Lung microvascular endothelial cell (primary cell): Measurements from ENCODE around the gene ZNF274. TPM values are rescaled to one million over a fixed set of nuclear protein-coding genes. Genes with fewer than 3 reads are reported as not detected.
"Not testable (repeated sequence)": the region's sequence is repeated elsewhere in the genome, so short reads cannot be mapped to it uniquely, and the experiment has no call there.

Experiments
- DNase-seq, 2 donors: peaks; one replicate each; pipeline versions ENCODE4 v3.0.0 to v3.0.0-alpha.2; 2010; ENCODE audit warnings: low read depth in 2 of 2
- total RNA-seq: library from RNA; depleted of rRNA; stranded (reverse); fragments of >200 nt; gene quantifications from 2 replicates; pipeline ENCODE4 v1.2.1, GENCODE V29; 2014

Gene ZNF274
- total RNA-seq, result 9.6 and 14.3 TPM in 2 replicates

GRCh38 chr19:58182989-58183816, at the start of gene ZNF274:
Gene ZNF274, plus strand, starts transcription at chr19:58183061. Its CDS starts 905 bp downstream, at chr19:58183966.
- DNase-seq, result peak; percentile 95 to 96

GRCh38 chr19:58134244-58134643, 48.6 kb upstream of the ZNF274 start:
- DNase-seq, result no peak

- no peak for DNase-seq
These were observed 37.0 kb upstream of the ZNF274 start for GRCh38 chr19:58145849-58146248.

- not testable (repeated sequence) for DNase-seq
These were observed 35.4 kb upstream of the ZNF274 start for GRCh38 chr19:58147475-58147874.

- peak; percentile 87 to 90 for DNase-seq
These were observed 32.4 kb upstream of the ZNF274 start, which contains the start of gene ZNF329 for GRCh38 chr19:58150328-58150921. Gene ZNF329, minus strand, starts transcription at chr19:58150789. Its CDS starts 21,286 bp downstream, at chr19:58129503.

GRCh38 chr19:58153386-58153785, 29.5 kb upstream of the ZNF274 start:
- DNase-seq, result no peak

- DNase-seq, result peak; percentile 24 to 41
These were observed 28.6 kb upstream of the ZNF274 start for GRCh38 chr19:58154287-58154678.

GRCh38 chr19:58154679-58155648, 27.9 kb upstream of the ZNF274 start:
- peak; percentile 95 to 96 for DNase-seq

GRCh38 chr19:58157045-58157728, 25.7 kb upstream of the ZNF274 start:
- no peak for DNase-seq

- DNase-seq, result no peak
These were observed 16.6 kb upstream of the ZNF274 start for GRCh38 chr19:58166268-58166667.

- DNase-seq, result no peak
These were observed 16.1 kb upstream of the ZNF274 start for GRCh38 chr19:58166708-58167280.

GRCh38 chr19:58170860-58171259, 12.0 kb upstream of the ZNF274 start:
- DNase-seq, result peak in 1 of 2 donors; percentile 28

- peak; percentile 59 to 60 for DNase-seq
These were observed 822 bp upstream of the ZNF274 start for GRCh38 chr19:58181902-58182576.

GRCh38 chr19:58182577-58182988, 278 bp upstream of the ZNF274 start:
- DNase-seq, result no peak

- no peak for DNase-seq
These were observed 955 bp downstream of the ZNF274 start for GRCh38 chr19:58183817-58184215.

GRCh38 chr19:58196901-58197616, 14.2 kb downstream of the ZNF274 start:
- DNase-seq, result peak; percentile 31 to 33

GRCh38 chr19:58203814-58204475, 21.1 kb downstream of the ZNF274 start:
- peak in 1 of 2 donors; percentile 8 for DNase-seq

GRCh38 chr19:58204566-58204965, 21.7 kb downstream of the ZNF274 start:
- no peak for DNase-seq

- no peak for DNase-seq
These were observed 26.7 kb downstream of the ZNF274 start for GRCh38 chr19:58209577-58209976.
